Measurements from ENCODE around the gene RBM48. TPM values are rescaled to one million over a fixed set of nuclear protein-coding genes. Genes with fewer than 3 reads are reported as not detected.

Gene RBM48
- total and polyA plus RNA-seq, 12 donors, result 6.7 to 17.3 (median 10.1) TPM

DNA sequence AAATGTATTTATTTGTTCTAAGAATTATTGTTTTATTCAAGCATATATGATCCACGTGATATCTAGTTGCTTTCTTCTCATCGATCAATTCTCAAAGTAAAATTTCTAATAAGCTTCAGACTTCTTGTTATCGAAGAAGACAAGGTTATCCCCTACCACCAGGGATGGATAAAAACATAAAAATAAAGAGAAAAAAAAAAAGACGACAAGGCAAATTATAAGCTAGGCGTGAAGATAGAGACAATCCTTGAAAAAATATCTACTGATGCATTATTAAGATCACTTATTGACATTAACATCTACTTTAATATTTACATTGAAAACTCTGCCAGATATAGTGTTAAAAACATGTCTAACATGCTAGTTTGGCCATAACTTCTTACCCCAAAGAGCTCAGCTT lies 19.6 kb upstream of the RBM48 start:
- no peak for DNase-seq
- H3K36me3 ChIP-seq, result peaks cover 0 to 100% (median 18%) of the 10 kb centered on the region in 9 donors
- 98 to 99% methylated on average over 5 of the region's 5 CpGs for WGBS, 2 donors
- H3K4me3 ChIP-seq, result no peak overlapping the region
- no peak for ATAC-seq
- no peak overlapping the region for H3K27ac ChIP-seq
- no peak for TF ChIP-seq CTCF (IDR thresholded peaks at IDR 0.05)
- no peaks in the 10 kb centered on the region for H3K4me1 ChIP-seq
- no peaks in the 10 kb centered on the region for H3K27me3 ChIP-seq
- intact Hi-C loops (cut with DNase I), result no loop called here
- no peaks in the 10 kb centered on the region for H3K9me3 ChIP-seq

DNA sequence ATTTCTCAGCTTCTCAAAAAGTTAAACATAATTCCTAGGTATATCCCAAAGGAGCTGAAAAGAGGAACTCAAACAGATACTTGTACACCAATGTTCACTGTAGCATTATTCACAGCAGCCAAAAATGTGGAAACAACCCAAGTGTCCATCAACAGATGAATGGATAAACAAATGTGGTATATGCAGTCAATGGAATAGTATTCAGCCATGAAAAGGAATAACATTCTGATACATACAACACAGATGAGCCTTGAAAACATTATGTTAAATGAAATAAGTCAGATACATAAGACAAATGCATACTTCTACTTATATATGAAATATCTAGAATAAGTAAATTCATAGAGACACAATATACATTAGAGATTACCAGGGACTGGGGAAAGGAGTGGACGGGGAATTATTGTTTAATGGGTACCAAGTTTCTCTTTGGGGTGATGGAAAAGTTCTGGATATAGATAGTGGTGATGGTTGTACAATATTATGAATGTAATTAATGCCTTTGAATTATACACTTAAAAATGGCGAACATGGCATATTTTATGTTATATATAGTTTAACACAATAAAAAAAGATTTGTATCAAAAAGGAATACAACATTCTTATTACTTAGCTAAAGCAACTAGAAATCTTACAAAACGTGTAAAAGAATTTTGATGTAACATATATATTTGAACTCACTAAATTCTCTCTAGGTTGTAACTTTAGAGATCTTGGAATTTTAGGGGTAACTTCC lies 15.3 kb upstream of the RBM48 start:
- no peak overlapping the region for H3K27ac ChIP-seq
- no peaks in the 10 kb centered on the region for H3K9me3 ChIP-seq
- no peak for TF ChIP-seq CTCF (IDR thresholded peaks at IDR 0.05)
- no peaks in the 10 kb centered on the region for H3K27me3 ChIP-seq
- H3K4me3 ChIP-seq, result no peak overlapping the region
- no peak for ATAC-seq
- H3K4me1 ChIP-seq, result no peaks in the 10 kb centered on the region
- peaks cover 0 to 98% (median 27%) of the 10 kb centered on the region in 9 donors for H3K36me3 ChIP-seq
- intact Hi-C loops (cut with DNase I), result no loop called here
- no peak for DNase-seq
- WGBS, 2 donors, result 60 to 61% methylated on average over 3 of the region's 3 CpGs

DNA sequence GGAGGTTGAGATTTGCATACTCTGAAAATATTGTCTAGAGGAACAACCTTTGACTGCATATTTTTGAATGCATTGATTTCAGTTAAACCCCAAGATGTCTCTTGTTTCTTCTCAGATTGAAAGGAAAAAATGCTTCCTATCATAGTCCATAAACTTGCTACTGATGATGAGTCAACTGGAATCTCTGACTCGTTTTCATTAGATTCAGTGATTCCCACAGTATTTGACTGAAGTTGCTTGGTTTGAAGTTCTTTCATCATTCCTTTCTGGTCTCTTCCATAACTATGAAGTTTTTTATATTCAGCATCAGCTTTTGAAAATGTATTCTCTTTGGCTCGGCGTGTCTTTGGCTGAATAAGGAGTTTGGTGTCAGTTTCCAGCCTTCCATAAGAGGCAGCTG lies 11.0 kb upstream of the RBM48 start:
- Histone ChIP-seq H3K9me3 (no peaks in the 10 kb centered on the region), H3K4me3 (no peak overlapping the region), H3K27ac (no peak overlapping the region), H3K36me3 (peaks cover 0 to 93% (median 26%) of the 10 kb centered on the region in 9 donors), H3K27me3 (no peaks in the 10 kb centered on the region), H3K4me1 (no peaks in the 10 kb centered on the region)
- no peak for TF ChIP-seq CTCF (IDR thresholded peaks at IDR 0.05)
- ATAC-seq (no peak), DNase-seq (no peak)
- intact Hi-C loops (cut with DNase I), result no loop called here
- 91 to 92% methylated on average over 3 of the region's 3 CpGs for WGBS, 2 donors

GRCh38 chr7:92520024-92520423 lies 8.6 kb upstream of the RBM48 start:
- Histone ChIP-seq H3K36me3 (peaks cover 0 to 69% (median 18%) of the 10 kb centered on the region in 9 donors), H3K4me1 (no peaks in the 10 kb centered on the region), H3K4me3 (no peak overlapping the region), H3K27ac (no peak overlapping the region), H3K27me3 (no peaks in the 10 kb centered on the region), H3K9me3 (no peaks in the 10 kb centered on the region)
- no peak for TF ChIP-seq CTCF (IDR thresholded peaks at IDR 0.05)
- ATAC-seq (no peak), DNase-seq (no peak)
- intact Hi-C loops (cut with DNase I), result no loop called here
- 86 to 91% methylated on average over 1 of the region's 1 CpG for WGBS, 2 donors

Data from heart right ventricle (tissue), 16 donors.